Peyer's patch (tissue), 4 donors: ENCODE data around the gene FOXP4. TPM values are rescaled to one million over a fixed set of nuclear protein-coding genes. Genes with fewer than 3 reads are reported as not detected.

Source experiments
- DNase-seq, 3 donors: peaks; one replicate each; pipeline ENCODE4 v3.0.0-alpha.2; 2017 to 2019
- H3K27ac ChIP-seq, 4 donors: fragments of 200-600 bp; sonication (generic); one replicate each; pipeline ENCODE4 v1.5.1; 2016 to 2019
- H3K27me3 ChIP-seq, 2 donors: fragments of 200-600 bp; sonication (generic); one replicate each; pipeline ENCODE4 v1.5.1; 2019
- H3K36me3 ChIP-seq, 3 donors: fragments of 200-600 bp; sonication (generic); one replicate each; pipeline ENCODE4 v1.5.1; 2016 to 2019
- H3K4me1 ChIP-seq, 4 donors: fragments of 200-600 bp; sonication (generic); one replicate each; pipeline ENCODE4 v1.5.1; 2016 to 2019
- H3K4me3 ChIP-seq, 4 donors: fragments of 200-600 bp; sonication (generic); 1 replicate in 3 of 4; 2 replicates in 1 of 4; pipeline ENCODE4 v1.5.1; 2016 to 2019; ENCODE audit warnings: mild to moderate bottlenecking in 1 of 4
- H3K9me3 ChIP-seq, 4 donors: fragments of 200-600 bp; sonication (generic); one replicate each; pipeline ENCODE4 v1.5.1; 2016 to 2019; ENCODE audit warnings: mild to moderate bottlenecking in 1 of 4
- POLR2A ChIP-seq, 2 donors: fragments of 450-650 bp; IDR thresholded peaks; one replicate each; pipeline ENCODE4 v1.5.1; 2017; ENCODE audit warnings: antibody characterized with exemption in 2 of 2, mild to moderate bottlenecking in 2 of 2, moderate library complexity in 2 of 2
- total RNA-seq, 4 donors: library from RNA; depleted of rRNA; stranded (reverse); fragments of >200 nt; gene quantifications; one replicate each; pipeline ENCODE4 v1.1.0, GENCODE V29; 2016
- TF ChIP-seq, protein P1 (sequence below), 6 experiments: fragments of 450-650 bp in 4 of 6; fragments of 200-600 bp in 2 of 6; sonication (generic) in 1 of 6; IDR thresholded peaks; one replicate each; pipeline ENCODE4 v1.5.1; 2017 to 2019; ENCODE audit warnings: antibody characterized with exemption in 6 of 6, mild to moderate bottlenecking in 3 of 6, moderate library complexity in 1 of 6

FOXP4 gene
- total RNA-seq, 4 donors from 2014 or later = 13.2 to 36.5 (median 20.0) TPM

DNA sequence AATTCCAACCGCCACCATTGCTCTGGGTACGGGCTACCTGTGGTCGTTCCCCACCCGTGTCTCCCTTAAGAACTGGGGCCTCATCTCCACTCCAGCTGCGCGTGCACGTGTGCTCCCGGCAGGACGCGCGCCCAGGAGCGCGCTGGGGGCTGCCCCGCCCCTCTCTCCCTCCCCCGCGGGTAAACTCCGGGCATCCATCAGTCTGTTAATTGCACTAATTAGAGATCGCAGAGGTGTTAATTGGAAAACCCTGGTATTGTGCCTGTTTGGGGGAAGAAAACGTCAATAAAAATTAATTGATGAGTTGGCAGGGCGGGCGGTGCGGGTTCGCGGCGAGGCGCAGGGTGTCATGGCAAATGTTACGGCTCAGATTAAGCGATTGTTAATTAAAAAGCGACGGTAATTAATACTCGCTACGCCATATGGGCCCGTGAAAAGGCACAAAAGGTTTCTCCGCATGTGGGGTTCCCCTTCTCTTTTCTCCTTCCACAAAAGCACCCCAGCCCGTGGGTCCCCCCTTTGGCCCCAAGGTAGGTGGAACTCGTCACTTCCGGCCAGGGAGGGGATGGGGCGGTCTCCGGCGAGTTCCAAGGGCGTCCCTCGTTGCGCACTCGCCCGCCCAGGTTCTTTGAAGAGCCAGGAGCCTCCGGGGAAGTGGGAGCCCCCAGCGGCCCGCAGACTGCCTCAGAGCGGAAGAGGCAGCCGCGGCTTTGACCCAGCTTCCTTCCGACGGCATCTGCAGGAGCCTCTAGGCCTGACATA lies 14.4 kb downstream of the FOXP4 start:
- no peaks in the 10 kb centered on the region for H3K9me3 ChIP-seq
- peaks cover 0 to 5% (median 0%) of the 10 kb centered on the region in 3 donors for H3K36me3 ChIP-seq
- no peaks in the 10 kb centered on the region for H3K27me3 ChIP-seq
- peak overlapping the region; percentile 37 to 51 (median 48) for H3K4me3 ChIP-seq
- H3K27ac ChIP-seq = peak overlapping the region in 3 of 4 donors; percentile 10 to 65 (median 11)
- TF ChIP-seq POLR2A (IDR thresholded peaks at IDR 0.05) = no peak
- peak in 2 of 3 donors; percentile 88 to 92 for DNase-seq
- H3K4me1 ChIP-seq = peaks cover 0 to 4% (median 0%) of the 10 kb centered on the region in 4 donors

DNA sequence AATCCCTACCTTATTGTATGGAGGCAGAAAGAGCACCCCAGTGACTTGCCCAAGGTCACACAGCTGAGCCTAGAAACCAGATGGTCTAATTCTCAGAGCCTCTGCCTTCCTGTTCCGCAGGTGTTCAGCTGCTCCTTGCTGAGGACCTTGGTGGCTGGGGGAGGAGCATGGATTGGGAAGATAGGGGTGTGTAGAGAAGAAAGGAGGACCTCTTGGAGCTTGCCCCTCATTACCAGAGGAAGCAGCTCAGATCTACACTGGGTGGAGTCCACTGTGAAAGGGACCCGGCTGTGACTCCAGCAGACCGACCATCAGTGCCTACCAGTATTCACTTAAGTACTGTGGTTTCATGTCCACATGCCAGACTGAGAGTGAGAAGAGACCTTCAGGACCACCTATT lies 15.2 kb downstream of the FOXP4 start:
- Histone ChIP-seq H3K4me3 (peak overlapping the region in 1 of 4 donors; percentile 48), H3K4me1 (peaks cover 0 to 4% (median 0%) of the 10 kb centered on the region in 4 donors), H3K9me3 (no peaks in the 10 kb centered on the region), H3K36me3 (peaks cover 0 to 13% (median 0%) of the 10 kb centered on the region in 3 donors), H3K27ac (peak overlapping the region in 2 of 4 donors; percentile 10 to 65), H3K27me3 (no peaks in the 10 kb centered on the region)
- TF ChIP-seq POLR2A (IDR thresholded peaks at IDR 0.05) = no peak
- TF ChIP-seq, protein P1, sequence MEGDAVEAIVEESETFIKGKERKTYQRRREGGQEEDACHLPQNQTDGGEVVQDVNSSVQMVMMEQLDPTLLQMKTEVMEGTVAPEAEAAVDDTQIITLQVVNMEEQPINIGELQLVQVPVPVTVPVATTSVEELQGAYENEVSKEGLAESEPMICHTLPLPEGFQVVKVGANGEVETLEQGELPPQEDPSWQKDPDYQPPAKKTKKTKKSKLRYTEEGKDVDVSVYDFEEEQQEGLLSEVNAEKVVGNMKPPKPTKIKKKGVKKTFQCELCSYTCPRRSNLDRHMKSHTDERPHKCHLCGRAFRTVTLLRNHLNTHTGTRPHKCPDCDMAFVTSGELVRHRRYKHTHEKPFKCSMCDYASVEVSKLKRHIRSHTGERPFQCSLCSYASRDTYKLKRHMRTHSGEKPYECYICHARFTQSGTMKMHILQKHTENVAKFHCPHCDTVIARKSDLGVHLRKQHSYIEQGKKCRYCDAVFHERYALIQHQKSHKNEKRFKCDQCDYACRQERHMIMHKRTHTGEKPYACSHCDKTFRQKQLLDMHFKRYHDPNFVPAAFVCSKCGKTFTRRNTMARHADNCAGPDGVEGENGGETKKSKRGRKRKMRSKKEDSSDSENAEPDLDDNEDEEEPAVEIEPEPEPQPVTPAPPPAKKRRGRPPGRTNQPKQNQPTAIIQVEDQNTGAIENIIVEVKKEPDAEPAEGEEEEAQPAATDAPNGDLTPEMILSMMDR (IDR thresholded peaks at IDR 0.05) = no peak
- DNase-seq = peak in 1 of 3 donors; percentile 26

DNA sequence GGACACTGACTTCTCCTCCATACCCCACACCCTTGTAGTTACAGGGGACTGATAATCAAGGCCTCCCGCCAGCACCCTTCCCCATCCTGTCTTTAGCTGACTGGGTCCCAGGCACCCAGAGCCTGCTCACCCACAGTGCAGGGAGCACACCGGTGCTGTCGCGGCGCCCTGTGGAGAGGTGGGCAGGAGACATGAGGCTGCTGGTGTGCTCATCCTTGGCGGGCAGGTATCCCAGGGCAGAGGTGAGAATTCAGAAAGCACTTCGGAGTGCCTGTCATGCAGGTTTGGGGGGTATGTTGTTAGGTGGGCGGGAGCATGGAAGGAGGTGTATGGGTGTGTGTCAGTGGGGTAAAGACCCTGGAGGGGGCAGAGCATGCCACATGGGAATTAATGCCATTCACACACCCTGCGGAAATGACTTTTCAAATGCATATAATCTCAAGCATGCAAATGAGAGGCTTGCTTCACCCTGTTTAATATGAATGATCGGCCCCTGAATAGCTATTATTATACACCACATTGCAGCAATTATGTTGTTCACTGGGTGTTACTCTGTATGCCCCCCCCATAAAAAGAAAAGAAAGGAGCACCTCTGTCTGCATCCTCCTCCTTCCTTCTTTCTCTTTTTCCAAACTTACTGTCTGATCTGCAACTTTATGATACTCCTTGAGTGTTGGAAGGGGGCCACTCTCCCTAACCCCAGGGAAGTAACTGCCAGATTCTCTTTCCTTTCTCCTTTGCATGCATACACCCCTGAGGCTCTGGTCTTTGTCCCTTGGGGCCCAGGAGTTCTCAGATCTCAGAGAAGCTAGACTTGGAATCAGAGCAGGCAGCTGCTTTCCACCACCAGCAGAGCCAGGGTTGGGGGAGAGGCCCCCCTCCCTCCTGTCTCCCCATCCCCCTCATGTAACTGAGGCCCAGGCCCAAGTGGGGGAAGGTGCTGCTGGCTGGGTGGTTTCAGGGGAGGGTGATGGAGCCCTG lies 16.0 kb downstream of the FOXP4 start:
- no peaks in the 10 kb centered on the region for H3K27me3 ChIP-seq
- no peak overlapping the region for H3K4me3 ChIP-seq
- H3K4me1 ChIP-seq = peaks cover 0 to 4% (median 0%) of the 10 kb centered on the region in 4 donors
- H3K27ac ChIP-seq = peak overlapping the region in 1 of 4 donors; percentile 65
- H3K36me3 ChIP-seq = peaks cover 0 to 21% (median 0%) of the 10 kb centered on the region in 3 donors
- H3K9me3 ChIP-seq = no peaks in the 10 kb centered on the region
- TF ChIP-seq POLR2A (IDR thresholded peaks at IDR 0.05) = no peak
- TF ChIP-seq, protein P1 (IDR thresholded peaks at IDR 0.05) = no peak
- DNase-seq = no peak

DNA sequence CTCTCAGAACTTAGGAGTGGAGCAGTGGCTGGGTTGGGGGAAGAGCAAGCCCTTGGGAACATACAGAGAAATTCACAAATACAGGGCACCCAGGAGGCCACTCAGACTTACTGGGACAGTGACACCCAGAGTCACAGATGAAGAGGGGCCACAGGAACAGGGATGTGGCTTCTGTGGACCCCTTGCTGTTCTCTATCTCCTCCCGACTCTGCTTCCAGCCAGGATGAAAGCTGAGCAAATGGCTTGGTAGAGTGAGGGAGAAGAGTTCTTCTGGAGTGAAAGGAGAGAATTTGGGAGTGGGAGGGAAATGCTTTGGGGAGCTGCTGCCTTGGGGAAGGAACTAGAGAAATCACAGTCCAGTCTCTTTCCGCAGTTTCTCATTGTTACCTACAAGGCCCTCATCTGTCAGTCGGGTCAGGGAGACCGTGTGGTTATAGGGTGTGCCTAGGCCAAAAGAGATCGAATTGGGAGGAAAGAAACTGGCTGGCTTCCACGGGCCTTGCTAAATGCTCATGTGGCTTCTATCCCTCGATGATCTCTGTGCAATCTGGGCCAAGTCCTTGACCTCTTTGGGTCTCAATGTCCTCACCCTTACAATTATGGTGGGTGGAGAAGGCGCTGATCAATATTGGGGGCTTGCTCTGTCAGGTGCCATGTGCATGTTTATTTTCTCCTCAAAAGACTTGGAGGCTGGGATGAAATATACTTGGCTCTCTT lies 17.0 kb downstream of the FOXP4 start:
- peaks cover 0 to 29% (median 0%) of the 10 kb centered on the region in 3 donors for H3K36me3 ChIP-seq
- TF ChIP-seq, protein P1 (IDR thresholded peaks at IDR 0.05) = no peak
- TF ChIP-seq POLR2A (IDR thresholded peaks at IDR 0.05) = no peak
- no peak overlapping the region for H3K4me3 ChIP-seq
- no peak overlapping the region for H3K27ac ChIP-seq
- no peak for DNase-seq
- no peaks in the 10 kb centered on the region for H3K9me3 ChIP-seq
- H3K27me3 ChIP-seq = no peaks in the 10 kb centered on the region
- H3K4me1 ChIP-seq = peaks cover 0 to 4% (median 0%) of the 10 kb centered on the region in 4 donors

DNA sequence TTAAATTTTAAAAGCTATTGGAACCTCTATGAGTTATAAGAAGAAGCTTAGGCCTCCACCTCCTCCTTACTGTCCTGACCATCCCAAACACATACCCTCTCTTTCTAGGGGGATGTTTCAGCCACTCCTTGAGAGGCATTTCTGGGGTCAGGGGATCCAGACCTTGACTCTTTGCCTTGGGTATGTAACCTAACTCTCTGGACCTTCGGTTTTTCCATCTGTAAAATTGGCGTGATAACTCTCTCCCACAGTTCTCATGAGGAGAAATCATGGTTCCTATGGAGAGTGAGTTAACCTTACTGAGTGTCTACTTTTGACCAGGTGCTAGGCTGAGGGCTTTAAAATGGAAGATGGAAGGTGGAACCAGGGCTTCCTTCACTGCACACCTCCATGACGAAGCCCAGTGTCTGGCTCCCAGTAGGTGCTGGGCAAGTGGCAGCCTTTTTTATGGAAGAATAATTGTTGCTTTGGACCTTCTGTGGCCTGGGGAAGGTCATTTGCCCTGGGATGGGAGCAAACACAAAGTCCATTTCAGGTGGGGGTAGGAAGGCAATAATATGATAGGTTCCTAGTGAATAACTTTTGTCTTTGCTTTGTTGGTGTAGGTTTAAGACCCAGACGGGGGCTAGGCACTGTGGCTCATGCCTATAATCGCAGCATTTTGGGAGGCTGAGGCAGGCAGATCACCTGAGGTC lies 18.4 kb downstream of the FOXP4 start:
- H3K4me1 ChIP-seq = peaks cover 0 to 4% (median 0%) of the 10 kb centered on the region in 4 donors

More for the DNA sequence above, 18.4 kb downstream of the FOXP4 start:
- peaks cover 0 to 36% (median 0%) of the 10 kb centered on the region in 3 donors for H3K36me3 ChIP-seq
- no peak overlapping the region for H3K27ac ChIP-seq
- no peak for DNase-seq
- H3K9me3 ChIP-seq = no peaks in the 10 kb centered on the region
- TF ChIP-seq POLR2A (IDR thresholded peaks at IDR 0.05) = no peak
- TF ChIP-seq, protein P1 (IDR thresholded peaks at IDR 0.05) = no peak
- no peaks in the 10 kb centered on the region for H3K27me3 ChIP-seq
- H3K4me3 ChIP-seq = no peak overlapping the region
